ENCODE measurements around the gene BCAS3. TPM values are rescaled to one million over a fixed set of nuclear protein-coding genes. Genes with fewer than 3 reads are reported as not detected.

The BCAS3 gene
- total RNA-seq = 16.0 and 16.7 TPM in 2 replicates

DNA sequence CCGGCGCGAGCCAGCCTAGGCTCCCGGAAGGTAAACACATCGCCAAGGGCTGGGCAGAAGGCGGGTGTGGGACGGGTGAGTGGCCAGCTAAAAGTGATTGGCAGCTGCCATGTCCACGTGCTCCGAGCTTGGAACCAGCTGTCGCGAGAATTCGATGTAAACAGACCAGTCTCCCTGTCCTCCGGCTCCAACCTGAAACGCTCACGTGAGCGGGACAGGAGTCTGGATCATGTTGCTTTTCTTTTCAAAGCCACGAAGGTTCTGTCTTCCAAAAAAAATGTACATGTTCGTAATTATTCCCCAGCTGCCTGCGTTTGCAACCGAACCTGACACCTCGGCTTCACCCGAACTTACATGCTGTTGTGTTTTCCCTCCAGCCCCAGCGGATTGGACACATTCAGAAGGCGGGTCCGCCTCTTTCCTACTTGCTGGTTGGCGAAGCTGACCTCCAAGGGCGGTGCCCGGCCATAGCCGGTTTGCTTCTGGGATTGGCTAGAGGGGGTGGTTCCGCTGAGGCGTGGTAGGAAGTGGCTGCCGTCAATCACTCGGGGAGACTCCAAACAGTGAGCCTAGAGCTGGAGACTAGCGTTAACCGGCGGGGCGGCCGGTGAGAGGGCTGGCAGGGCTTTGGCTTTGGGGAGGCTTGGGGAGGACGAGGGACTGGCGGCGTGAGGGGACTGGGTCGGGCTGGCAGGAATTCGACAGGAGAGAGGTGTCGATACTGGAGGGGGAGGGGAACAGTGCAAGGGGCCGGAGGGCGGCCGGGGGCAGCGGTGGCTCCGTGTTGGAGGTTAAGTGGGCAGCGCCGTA is at the start of gene BCAS3:
BCAS3 (plus strand) TSS at position 544 of the 810 bp plus-strand sequence.

DNA sequence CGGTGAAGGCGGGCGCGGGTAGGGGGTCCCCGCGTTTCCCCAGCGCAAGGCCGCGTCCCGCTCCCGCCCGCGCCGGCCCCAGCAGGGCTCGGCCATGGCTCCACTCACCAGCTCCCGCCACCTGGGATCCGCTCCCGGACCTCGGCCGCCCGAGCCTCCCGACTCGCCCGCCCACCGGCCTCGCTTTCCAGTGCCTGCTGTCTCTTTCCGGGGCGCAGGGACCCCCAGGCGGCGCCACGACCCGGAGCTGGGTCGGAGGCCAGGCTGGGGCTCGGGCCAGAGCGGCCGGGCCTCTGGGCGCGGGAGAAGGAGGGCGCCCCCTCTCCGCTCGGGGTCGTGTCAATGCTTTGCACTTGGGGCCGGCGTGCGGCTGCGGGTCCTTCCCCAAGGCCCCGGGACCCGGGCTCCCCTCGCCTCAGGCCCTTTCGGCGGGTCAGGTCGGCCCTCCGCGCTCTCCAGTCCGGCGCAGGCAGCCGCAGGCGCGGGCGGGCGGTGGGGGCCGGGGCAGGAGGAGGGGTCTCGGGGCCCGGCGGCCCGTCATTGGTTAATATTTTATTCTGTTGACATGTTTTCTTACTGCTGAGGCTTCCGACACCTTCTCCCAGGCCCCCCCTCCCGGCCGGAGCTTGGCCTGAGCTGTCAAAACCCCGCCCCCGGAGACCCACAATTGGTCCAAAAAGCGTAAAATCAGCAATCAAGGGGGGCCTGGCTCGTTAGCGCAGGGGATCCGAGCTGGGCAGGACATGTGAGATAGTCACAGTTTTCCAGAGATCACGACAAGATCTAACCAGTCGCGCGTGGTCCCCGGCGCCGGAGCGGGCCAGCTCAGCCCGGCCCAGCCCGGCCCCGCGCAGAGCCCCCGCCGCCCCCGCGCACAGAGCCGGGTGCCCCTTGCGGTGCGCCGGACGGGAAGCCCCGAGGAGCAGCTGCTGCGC is 721.7 kb downstream of the BCAS3 start, which contains the start of gene TBX2:
TBX2 (plus strand) TSS at position 713 of the 935 bp plus-strand sequence. CDS start 334 bp downstream, outside the sequence.

Small RNA genes lying within 50 kb of the gene (small RNA-seq; reads per million reads assigned to genes)
- gene RF00019 = not detected
- gene RN7SL448P = not detected
- gene RN7SL606P = not detected
- gene RNU6-623P = not detected

Other genes with a start within 250 kb of the BCAS3 start
- 39.0 and 43.7 TPM in 2 replicates for gene APPBP2, start 151.6 kb upstream of the BCAS3 start, total RNA-seq
- 21.9 and 23.6 TPM in 2 replicates for gene PPM1D, start 77.7 kb upstream of the BCAS3 start, total RNA-seq

All from thoracic aorta endothelial cell (primary cell).